ENCODE measurements around the gene LONP2. TPM values are rescaled to one million over a fixed set of nuclear protein-coding genes. Genes with fewer than 3 reads are reported as not detected.

Gene LONP2
- polyA plus RNA-seq, 1 donor from 2014 or later, result 38.6 TPM

- H4K20me1 ChIP-seq (ENCODE audit: insufficient read depth), result no peaks in the 10 kb centered on the region
- H3K27me3 ChIP-seq (ENCODE audit: insufficient read depth, low read depth, low read length), result no peaks in the 10 kb centered on the region
- H3K9me3 ChIP-seq (ENCODE audit: low read length), result no peaks in the 10 kb centered on the region
- H3K9ac ChIP-seq (ENCODE audit: low read length), result no peak overlapping the region
- no peaks in the 10 kb centered on the region for H3F3A ChIP-seq (ENCODE audit: insufficient read depth, low read length, poor library complexity, severe bottlenecking)
- no peak overlapping the region for H3K4me2 ChIP-seq (ENCODE audit: low read length)
- H3K4me3 ChIP-seq (ENCODE audit: low read length), result no peak overlapping the region
- no peak overlapping the region for H2AFZ ChIP-seq (ENCODE audit: low read depth, low read length)
- no peak for TF ChIP-seq CTCF (IDR thresholded peaks at IDR 0.05; ENCODE audit: poor library complexity, severe bottlenecking)
- no peak for TF ChIP-seq POLR2AphosphoS5 (IDR thresholded peaks at IDR 0.05)
- TF ChIP-seq MXI1 (conservative IDR thresholded peaks at IDR 0.05; ENCODE audit: poor library complexity, severe bottlenecking), result no peak
- TF ChIP-seq REST (IDR thresholded peaks at IDR 0.05; ENCODE audit: borderline replicate concordance), result no peak
- no peak for TF ChIP-seq RAD21 (conservative IDR thresholded peaks at IDR 0.05)
- no peak for TF ChIP-seq EP300 (conservative IDR thresholded peaks at IDR 0.05; ENCODE audit: poor library complexity, severe bottlenecking)
- no peak for TF ChIP-seq EZH2 (IDR thresholded peaks at IDR 0.05; ENCODE audit: borderline replicate concordance, insufficient read depth, low read length, poor library complexity, severe bottlenecking)
- no peak for TF ChIP-seq SMC3 (conservative IDR thresholded peaks at IDR 0.05; ENCODE audit: poor library complexity)
- no peak for TF ChIP-seq TAF1 (IDR thresholded peaks at IDR 0.05; ENCODE audit: low read depth)
- H3K36me3 ChIP-seq (ENCODE audit: insufficient read depth, low read length), result no peaks in the 10 kb centered on the region
- H3K9me2 ChIP-seq (ENCODE audit: insufficient read depth, low read length), result no peaks in the 10 kb centered on the region
- no peak overlapping the region for H3K27ac ChIP-seq (ENCODE audit: low read length)
- H3K79me2 ChIP-seq (replicated peaks; ENCODE audit: insufficient read depth, low read length), result no peaks in the 10 kb centered on the region
These were observed 12.2 kb upstream of the LONP2 start for GRCh38 chr16:48231727-48232492.

- TF ChIP-seq REST (IDR thresholded peaks at IDR 0.05; ENCODE audit: borderline replicate concordance) (no peak), TAF1 (IDR thresholded peaks at IDR 0.05; ENCODE audit: low read depth) (no peak), POLR2AphosphoS5 (IDR thresholded peaks at IDR 0.05) (no peak), CTCF (IDR thresholded peaks at IDR 0.05; ENCODE audit: poor library complexity, severe bottlenecking) (no peak), EZH2 (IDR thresholded peaks at IDR 0.05; ENCODE audit: borderline replicate concordance, insufficient read depth, low read length, poor library complexity, severe bottlenecking) (no peak), MXI1 (conservative IDR thresholded peaks at IDR 0.05; ENCODE audit: poor library complexity, severe bottlenecking) (no peak), RAD21 (conservative IDR thresholded peaks at IDR 0.05) (no peak), EP300 (conservative IDR thresholded peaks at IDR 0.05; ENCODE audit: poor library complexity, severe bottlenecking) (no peak), SMC3 (conservative IDR thresholded peaks at IDR 0.05; ENCODE audit: poor library complexity) (no peak)
- Histone ChIP-seq H3K27ac (ENCODE audit: low read length) (no peak overlapping the region), H2AFZ (ENCODE audit: low read depth, low read length) (no peak overlapping the region), H3K4me2 (ENCODE audit: low read length) (no peak overlapping the region), H3K79me2 (replicated peaks; ENCODE audit: insufficient read depth, low read length) (no peaks in the 10 kb centered on the region), H3K4me3 (ENCODE audit: low read length) (no peak overlapping the region), H3K36me3 (ENCODE audit: insufficient read depth, low read length) (no peaks in the 10 kb centered on the region), H3K9me2 (ENCODE audit: insufficient read depth, low read length) (no peaks in the 10 kb centered on the region), H4K20me1 (ENCODE audit: insufficient read depth) (no peaks in the 10 kb centered on the region), H3K27me3 (ENCODE audit: insufficient read depth, low read depth, low read length) (no peaks in the 10 kb centered on the region), H3F3A (ENCODE audit: insufficient read depth, low read length, poor library complexity, severe bottlenecking) (no peaks in the 10 kb centered on the region), H3K9me3 (ENCODE audit: low read length) (no peaks in the 10 kb centered on the region), H3K9ac (ENCODE audit: low read length) (no peak overlapping the region)
These were observed 11.5 kb upstream of the LONP2 start for GRCh38 chr16:48232493-48233040.

Measured in neural cell (in vitro differentiated cells).